Measurements from ENCODE around the gene DNAJA4.
"Not testable (repeated sequence)": the region's sequence is repeated elsewhere in the genome, so short reads cannot be mapped to it uniquely, and the experiment has no call there.

Gene DNAJA4

DNA sequence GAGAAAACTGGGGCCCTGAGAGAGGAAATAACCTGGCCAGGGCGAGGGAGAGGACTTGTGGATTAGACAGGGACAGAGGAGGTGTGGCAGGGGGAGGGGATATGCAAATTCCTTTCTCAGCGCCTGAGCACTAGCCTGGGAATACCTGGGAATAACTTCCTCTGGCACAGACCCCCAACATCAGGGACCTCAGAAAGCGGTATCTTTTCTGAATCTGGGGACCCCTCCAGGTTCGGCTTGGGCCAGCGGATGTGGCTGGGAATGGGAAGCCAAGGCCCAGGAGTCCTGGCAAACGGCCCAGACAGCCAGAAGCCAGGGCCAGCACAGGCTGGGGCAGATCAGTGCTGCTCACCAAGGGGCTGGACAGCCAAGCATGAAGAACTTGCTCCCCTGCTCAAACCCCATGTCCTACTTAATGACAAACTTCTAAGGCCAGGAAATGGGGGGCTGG is 20.8 kb upstream of the DNAJA4 start:
- peak in 28 of 58 donors; percentile 15 to 71 (median 36) for DNase-seq

DNA sequence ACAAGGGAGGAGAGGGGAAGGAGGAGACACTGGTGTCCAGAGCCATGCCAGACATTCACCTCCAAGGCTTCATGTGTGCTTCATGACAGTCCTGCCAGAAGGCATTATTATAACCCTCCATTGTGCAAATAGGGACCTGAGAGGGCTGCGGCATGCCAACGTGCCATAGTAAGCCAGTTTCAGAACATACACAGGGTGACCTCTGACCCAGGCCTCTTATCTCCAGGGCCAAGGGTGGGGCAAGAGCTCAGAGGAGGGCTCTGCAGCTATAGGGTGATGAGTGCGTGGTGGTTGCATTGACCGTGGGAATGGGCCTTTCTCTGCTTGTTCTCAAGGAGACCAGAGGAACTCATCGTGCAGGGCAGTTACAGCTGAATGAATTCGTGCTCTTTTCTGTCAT is 20.3 kb upstream of the DNAJA4 start:
- DNase-seq = no peak

DNA sequence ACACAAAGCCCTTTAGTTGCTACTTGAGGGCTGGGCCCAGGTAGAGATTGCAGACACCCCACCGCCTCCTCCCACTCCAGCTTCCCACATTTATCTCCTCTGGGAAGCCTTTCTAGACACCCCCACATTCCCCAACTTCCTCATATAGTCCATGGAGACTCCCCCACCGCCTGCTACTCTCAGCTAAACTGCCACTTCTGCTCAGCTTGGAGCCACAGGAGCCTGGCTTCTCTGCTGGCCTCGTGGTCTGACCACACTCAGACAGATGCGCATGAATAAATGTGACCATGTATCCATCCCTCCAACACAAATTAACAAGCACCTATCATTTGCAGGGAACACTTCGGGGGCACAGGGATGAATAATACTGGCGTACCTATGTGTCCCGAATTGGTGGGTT is 19.5 kb upstream of the DNAJA4 start:
- no peak for DNase-seq

DNA sequence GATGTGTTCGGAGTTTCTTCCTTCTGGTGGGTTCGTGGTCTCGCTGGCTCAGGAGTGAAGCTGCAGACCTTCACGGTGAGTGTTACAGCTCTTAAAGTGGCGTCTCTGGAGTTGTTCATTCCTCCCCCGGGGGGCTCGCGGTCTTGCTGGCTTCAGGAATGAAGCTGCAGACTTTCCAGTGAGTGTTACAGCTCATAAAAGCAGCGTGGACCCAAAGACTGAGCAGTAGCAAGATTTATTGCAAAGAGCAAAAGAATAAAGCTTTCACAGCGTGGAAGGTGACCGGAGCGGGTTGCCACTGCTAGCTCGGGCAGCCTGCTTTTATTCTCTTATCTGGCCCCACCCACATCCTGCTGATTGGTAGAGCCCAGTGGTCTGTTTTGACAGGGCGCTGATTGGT is 19.0 kb upstream of the DNAJA4 start:
- not testable (repeated sequence) for DNase-seq

DNA sequence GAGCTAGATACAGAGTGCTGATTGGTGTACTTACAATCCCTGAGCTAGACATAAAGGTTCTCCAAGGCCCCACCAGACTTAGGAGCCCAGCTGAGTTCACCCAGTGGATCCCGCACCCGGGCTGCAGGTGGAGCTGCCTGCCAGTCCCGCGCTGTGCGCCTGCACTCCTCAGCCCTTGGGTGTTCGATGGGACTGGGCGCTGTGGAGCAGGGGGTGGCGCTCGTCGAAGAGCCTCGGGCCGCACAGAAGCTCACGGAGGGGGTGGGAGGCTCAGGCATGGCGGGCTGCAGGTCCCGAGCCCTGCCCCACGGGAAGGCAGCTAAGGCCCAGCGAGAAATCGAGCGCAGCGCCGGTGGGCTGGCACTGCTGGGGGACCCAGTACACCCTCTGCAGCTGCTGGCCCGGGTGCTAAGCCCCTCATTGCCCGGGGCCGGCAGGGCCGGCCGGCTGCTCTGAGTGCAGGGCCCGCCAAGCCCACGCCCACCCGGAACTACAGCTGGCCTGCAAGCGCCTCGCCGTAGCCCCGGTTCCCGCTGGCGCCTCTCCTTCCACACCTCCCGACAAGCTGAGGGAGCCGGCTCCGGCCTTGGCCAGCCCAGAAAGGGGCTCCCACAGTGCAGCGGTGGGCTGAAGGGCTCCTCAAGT is 18.3 kb upstream of the DNAJA4 start:
- not testable (repeated sequence) for DNase-seq

DNA sequence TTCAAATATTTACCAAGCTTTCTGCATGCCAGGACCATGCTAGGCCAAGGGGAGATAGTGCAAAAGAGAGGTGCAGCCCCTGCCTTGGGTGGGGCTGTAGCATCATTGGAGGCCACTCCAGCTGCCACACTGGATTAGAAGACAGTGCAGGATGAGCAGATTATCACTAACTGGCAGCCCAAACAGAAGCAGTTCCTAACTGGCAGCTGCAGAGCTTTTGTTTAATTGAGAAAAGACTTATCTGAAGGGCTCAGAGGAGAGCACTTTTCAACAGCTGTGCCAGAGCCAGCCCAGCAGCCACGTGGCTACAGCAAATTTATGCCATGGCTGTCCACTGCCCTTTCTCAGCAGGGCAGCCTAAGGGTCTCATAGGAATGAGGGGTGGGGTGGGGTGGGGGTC is 16.5 kb upstream of the DNAJA4 start:
- no peak for DNase-seq

DNA sequence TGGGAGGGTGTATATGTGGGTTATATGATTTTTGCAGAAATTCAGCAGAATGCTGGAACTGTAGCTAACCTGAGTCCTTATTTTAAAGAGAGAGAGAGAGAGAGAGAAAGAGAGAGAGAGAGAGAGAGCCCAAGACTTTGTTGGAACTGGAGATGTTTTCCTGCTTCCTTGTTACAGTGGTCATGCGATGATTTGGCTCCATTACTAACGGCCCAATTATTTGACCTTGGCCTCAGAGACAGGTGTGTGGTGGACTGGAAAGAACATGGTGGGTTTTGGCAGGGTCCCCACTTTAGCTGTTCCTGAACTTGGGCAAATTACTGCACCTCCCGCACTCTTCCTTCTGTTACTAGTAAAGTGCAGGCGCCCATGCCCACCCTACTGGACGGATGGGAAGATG is 15.2 kb upstream of the DNAJA4 start:
- no peak for DNase-seq

DNA sequence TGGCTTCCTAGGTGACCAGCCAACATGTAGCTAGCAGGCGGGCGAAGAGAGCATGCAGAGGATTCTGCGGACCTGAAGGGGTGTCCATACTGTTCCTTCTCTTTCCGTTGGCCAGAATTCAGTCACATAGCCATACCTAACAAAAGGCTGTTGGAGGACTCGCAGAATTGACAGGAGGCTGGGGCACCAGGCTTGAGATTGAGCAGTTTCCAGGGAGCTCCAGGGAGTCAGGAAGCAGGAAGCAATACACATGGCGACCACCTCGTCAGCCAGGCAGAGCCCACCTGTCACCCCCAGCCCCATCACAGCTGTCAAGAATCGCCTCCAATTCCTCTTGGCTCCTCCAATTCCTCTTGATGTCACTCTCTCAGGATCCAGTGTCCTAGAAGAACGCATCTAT is 13.2 kb upstream of the DNAJA4 start:
- DNase-seq = no peak

DNA sequence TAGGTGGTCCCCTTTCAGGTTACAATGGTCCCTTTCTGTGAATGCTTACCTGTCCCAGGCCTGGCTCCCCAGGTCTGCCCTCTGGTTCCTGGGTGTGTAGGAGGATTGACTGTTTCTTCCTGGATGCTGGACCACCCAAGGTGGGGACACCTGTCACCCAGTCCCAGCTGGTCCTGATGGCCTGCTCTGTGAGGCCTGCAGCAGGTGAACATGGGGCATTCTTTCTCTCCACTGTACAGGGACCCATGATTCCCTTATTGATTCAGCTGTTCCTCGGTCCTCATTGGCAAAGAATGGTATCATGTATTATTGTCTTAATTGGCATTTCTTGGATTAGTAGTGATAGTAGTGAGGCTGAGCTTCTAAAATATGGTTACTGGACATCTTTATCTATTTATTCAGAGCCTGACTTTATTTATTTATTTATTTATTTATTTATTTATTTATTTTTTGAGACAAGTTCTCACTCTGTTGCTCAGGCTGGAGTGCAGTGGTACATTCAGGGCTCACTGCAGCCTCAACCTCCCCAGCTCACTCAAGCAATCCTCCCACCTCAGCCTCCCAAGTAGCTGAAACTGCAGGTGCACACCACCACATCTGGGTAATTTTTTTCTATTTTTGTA is 8.8 kb upstream of the DNAJA4 start:
- no peak for DNase-seq

DNA sequence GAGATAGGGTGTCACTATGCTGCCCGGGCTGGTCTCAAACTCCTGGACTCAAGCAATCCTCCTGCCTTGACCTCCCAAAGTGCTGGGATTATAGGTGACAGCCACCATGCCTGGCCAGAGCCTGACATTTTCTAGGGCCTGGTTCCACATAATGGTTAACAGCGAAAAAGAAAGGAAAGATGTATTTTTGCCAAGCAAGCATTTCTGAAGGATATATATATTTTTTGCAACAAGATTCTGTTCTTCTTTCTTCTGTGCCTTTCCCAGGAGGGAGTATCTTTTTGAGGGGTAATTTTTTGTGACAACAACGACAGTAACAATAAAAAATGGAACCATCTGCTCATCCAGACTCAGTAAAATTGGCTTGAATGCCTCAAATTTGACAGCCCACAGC is 8.3 kb upstream of the DNAJA4 start:
- no peak for DNase-seq

DNA sequence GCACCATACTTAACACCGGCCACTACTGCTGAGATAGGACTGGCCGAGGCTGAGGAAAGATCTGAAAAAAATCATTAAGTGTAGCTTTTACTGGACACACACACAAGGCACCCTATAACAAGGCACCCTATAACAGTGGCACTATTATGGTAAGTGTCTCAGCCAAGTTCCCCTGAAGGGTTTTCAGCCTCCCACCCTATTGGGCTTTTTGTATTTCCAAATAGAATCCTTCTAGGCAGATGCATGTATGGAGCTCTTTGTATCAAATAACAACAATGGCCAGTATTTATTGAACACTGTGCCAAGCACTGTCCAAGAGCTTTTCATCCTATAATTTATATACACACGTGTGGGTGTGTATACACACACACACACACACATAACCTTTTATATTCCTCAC is 6.7 kb upstream of the DNAJA4 start:
- DNase-seq = peak in 6 of 58 donors; percentile 19 to 71 (median 27)

DNA sequence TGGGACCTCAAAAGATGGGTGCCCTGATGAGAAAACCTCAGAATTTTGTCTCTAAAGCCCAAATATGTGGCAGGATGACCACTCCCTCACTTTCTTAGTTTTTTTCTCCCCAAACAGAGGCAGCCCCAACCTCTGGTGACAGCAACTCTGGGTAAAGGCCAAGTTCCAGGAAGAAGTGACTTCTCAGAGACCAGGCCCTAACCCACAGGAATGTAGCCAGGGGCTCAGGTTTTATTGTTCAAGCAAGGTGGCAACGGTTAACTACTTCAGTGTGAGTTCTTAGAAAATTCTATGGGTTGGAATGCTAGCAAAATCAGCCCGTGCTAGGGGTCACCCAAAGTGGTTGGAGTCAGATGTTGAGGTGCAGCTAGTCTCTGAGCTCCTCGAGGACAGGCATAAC is 5.1 kb upstream of the DNAJA4 start:
- no peak for DNase-seq

DNA sequence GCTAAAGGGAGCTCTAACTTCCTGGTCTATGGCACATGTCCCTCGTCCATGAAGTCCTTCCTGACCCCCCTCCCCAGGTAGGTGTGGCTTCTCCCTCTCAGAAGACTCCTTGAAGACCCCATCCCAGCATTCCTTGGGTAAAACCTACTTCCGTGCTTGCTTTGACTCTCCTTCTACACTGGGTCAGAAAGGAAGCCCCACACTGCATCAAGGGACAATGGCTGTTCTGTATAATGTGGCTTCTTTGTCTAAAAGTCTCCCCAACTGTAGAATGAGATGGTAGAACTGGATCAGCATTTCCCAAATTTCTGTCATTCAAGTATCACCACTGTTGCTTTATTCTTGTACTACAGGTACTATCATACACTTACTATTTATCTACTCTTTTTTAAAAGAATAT is 3.9 kb upstream of the DNAJA4 start:
- peak in 2 of 58 donors; percentile 20 to 26 for DNase-seq

DNA sequence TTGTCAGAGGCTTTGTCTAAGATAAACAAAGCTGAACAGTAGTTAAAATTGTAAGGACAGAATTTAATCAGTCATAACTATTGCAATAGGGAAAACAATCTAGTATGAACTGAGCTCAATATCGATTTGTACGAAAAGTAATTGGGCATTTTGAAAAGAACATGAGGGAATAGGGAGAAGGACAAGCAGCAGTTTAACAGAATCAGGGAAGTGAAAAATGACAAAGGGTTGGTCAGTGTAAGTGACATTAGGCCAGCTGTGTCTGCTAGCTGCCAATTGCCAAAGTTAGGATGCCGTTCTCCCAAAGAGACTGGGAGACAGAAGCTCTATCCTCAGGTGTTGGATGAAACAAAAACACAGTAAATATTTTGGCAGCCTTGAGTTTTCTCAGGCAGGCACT is 3.3 kb upstream of the DNAJA4 start:
- no peak for DNase-seq

DNA sequence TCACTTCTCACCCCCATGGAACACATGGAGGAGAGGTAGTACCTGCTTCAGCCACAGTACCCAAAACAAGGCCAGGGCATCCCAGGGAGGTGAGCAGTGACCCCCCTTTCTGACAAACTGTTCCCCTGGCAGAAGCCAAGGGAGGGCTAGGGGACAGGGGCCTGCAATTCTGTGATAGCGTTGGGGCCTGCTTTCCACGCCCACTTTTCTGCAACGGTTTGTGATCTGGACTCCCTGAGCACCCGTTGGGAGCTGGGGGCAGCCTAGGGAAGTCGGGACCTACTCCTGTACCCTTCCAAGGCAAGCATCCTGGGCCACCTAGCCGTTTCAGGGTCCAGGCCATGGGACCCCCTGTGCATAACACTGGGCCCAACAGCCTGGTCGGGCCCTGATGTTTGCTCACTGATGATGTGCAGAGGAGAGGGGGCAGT is 996 bp upstream of the DNAJA4 start:
- DNase-seq = no peak

DNA sequence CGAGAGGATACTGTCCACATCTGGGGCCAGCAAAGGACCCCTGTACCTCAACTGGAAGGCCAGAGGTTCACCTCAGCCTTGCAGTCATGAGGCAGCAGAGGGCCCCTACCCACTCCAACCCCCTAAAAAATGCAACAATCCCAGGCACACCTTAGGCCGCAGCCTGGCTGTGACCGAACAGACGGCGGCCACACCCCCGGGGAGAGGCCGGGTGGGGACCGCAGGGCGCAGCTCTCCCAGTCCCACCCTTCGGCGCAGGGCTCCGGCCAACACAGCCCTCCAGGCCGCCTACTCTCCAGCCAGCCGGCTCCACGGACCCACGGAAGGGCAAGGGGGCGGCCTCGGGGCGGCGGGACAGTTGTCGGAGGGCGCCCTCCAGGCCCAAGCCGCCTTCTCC is 457 bp upstream of the DNAJA4 start:
- DNase-seq = no peak

DNA sequence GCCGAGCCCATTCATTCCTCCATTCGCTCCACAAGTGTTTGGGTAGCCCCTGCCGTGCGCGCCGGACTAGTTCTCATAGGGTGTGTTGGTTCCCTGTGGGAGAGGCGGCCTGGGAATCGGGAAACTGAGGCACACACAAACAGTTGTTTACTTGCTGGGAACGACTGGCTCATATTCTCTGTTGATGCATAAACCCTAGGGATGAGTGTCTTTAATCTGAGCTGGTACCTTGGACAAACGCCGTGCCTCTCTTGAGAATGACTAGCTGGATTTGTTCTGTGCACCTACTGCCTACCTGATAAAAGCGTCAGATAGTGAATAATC is 737 bp downstream of the DNAJA4 start:
- DNase-seq = peak in 2 of 58 donors; percentile 54 to 62

DNA sequence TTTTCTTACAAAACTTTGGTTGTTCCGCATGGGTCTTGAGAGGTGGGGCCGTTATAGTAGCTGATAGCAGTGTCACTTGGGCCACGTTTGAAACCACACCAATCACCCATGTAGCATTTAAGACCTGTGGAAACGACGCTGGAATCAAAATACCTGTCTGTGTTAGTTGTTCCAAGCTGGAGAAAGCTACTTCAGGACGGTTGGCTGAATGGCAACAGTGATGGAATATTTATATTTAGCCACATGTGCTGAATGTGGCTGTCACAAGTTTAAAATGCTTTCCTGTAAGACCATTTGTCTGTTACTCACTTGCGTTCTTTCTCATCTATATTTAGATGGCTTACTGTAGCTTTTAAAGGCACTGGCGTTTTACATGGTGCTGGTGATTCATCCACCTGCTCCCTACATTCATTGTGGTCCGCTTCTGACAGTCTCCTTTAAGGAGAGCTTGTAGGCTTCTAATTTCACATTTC is 1.4 kb downstream of the DNAJA4 start:
- peak in 4 of 58 donors; percentile 8 to 30 (median 15) for DNase-seq

DNA sequence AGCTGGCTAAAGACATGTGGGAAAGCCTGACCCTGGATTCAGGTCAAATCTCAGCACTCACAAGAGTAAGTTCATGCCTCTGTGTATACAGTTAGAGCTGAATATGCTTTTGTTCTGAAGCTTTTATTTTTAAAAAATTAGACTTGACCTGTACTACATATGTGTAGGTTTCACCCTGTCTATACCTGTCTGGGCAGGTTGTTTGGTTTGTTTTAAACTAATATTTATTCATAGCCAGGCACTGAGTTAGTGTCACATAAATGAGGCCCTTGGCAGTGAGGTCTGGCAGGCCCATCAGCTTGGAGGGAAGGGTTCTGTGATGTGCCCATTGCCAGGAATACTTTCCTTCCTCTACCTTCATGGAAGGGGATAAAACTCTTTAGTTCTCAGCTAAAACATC is 1.9 kb downstream of the DNAJA4 start:
- DNase-seq = no peak

DNA sequence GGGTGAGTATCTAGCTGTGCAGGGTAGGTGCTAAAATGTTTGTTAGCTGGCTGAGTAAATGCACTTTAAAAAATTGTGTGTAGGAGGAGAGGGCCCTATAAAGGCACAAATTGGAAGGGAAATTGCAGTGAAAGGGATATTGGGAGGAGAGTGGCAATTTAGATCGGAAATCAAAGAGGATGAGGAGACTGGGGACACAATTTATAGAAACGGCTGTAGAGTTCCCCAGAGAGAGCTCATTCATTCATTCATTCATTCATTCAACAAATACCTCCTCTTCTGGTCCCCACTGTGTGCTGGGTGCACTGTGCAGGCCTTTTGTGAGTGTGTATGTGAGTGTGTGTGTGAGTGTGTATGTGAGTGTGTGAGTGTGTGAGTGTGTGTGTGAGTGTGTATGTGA is 2.4 kb downstream of the DNAJA4 start:
- DNase-seq = no peak

DNA sequence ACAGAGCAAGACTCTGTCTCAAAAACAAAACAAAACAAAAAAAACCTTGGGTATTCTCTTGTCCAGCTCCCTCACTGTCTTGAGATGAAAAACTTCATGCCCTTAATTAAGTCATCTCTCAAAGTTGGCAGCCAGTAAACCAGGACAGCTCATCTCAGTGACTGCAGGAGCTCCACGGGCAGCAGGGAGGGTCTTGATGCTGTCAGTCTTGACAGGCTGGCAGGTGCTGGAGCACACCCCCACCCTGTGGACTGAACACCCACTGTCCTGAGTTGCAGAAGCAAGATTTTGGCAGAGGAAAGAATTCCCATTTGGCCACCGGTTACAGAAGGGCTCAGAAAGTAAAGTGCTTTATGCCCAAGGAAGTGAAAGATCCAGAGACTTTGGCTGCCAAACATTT is 8.0 kb downstream of the DNAJA4 start:
- DNase-seq = no peak

DNA sequence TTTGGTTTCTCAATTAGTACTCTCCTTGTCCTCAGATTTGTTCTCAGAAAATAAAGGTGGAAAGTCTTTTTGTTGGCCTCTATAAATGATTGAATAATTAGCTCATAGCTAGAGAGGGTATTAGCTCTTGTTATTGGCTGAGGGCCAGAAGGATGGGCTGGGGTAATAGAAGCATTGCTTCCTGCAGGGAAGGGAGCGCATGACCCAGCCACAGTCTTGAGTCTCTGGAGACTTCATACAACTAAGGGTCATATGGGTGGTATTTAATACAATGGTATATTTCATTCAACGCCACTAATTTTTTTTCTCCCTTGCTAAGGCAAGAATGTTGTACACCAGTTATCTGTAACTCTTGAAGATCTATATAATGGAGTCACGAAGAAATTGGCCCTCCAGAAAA is 8.4 kb downstream of the DNAJA4 start:
- no peak for DNase-seq

DNA sequence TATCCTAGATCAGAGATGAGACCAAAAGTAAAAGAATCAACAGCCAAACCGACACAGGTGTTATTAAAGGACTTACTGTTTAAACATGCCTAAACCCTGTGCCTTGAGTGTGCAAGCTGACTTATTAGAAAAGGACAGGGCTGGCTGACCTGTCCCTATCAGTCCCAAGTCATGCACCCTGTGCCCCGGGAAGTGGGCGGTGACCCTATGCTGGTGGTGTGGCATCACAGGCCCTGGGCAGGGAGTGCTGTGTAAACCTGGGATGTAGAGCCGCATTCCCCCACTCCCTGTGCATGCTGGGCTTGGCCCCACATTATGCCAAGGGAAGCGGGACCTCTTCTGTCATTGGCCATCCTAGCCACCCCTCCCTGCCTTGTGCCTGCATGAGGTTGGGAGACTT is 10.6 kb downstream of the DNAJA4 start:
- no peak for DNase-seq

Data from anterior cingulate cortex (tissue), 58 donors.